Measurements from ENCODE around the gene BCAR3. TPM values are rescaled to one million over a fixed set of nuclear protein-coding genes. Genes with fewer than 3 reads are reported as not detected.

Gene BCAR3
- total and polyA plus RNA-seq, 2 of the 4 experiments (the other 2 are of a cell fraction), result 41.4 to 46.4 TPM

DNA sequence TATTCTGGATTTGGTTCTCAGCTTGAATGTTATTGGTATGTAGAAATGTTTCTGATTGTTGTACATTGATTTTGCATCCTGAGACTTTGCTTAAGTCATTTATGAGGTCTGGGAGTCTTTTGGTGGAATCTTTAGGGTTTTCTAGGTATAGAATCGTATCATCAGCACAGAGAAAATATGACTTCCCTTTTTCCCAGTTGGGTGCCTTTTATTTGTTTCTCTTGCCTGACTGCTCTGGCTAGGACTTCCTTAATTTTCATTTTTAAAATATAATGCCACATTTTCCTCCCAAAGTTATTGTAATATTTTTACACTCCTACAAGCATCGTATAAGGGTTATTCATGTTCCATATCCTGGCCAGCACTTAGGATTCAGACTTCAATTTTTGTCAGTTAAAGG lies 122.6 kb downstream of the BCAR3 start:
- Histone ChIP-seq H3K14ac (replicated peaks; ENCODE audit: low read depth, low read length) (no peak overlapping the region), H2AK9ac (replicated peaks; ENCODE audit: low read depth, low read length, poor library complexity) (no peak overlapping the region), H3K9ac (ENCODE audit: low read depth, low read length) (no peak overlapping the region), H2BK15ac (ENCODE audit: low read depth, low read length) (no peak overlapping the region), H2AK5ac (ENCODE audit: low read depth, low read length) (no peak overlapping the region), H3K56ac (ENCODE audit: extremely low read depth, insufficient read depth, low read length) (no peak overlapping the region), H3K4me3 (ENCODE audit: insufficient read depth, low read depth, low read length) (no peak overlapping the region), H2BK120ac (ENCODE audit: low read depth, low read length) (no peak overlapping the region), H3K23ac (ENCODE audit: low read depth, low read length) (no peak overlapping the region), H3K9me3 (ENCODE audit: control insufficient read depth, insufficient read depth, low read length) (no peaks in the 10 kb centered on the region), H4K20me1 (ENCODE audit: insufficient read depth, low read length) (no peaks in the 10 kb centered on the region; the same call in 1 of the 2 replicates), H3K27me3 (ENCODE audit: control insufficient read depth, insufficient read depth, low read length) (no peaks in the 10 kb centered on the region), H3K4me2 (ENCODE audit: low read depth, low read length) (no peak overlapping the region), H3K9me1 (ENCODE audit: insufficient read depth, low read length) (no peaks in the 10 kb centered on the region; the same call in none of the 2 replicates), H2BK20ac (ENCODE audit: low read depth, low read length) (no peak overlapping the region), H3K4me1 (ENCODE audit: control insufficient read depth, insufficient read depth, low read length) (no peaks in the 10 kb centered on the region), H3K79me1 (ENCODE audit: low read depth in 1 of 2, low read length in 2 of 2) (peaks cover 0 to 11% of the 10 kb centered on the region in 2 experiments; a peak in 2 of 4 replicates), H3K27ac (ENCODE audit: insufficient read depth, low read length) (no peak overlapping the region), H3K18ac (ENCODE audit: low read depth, low read length) (no peak overlapping the region), H4K91ac (ENCODE audit: insufficient read depth, low read depth, low read length) (no peak overlapping the region), H4K8ac (ENCODE audit: low read depth in 2 of 2, low read length in 2 of 2) (no peak overlapping the region), H3K4ac (ENCODE audit: low read depth, low read length) (no peak overlapping the region), H4K5ac (ENCODE audit: low read depth, low read length) (no peak overlapping the region), H2BK5ac (ENCODE audit: low read depth, low read length, poor library complexity, severe bottlenecking) (no peak overlapping the region), H2AFZ (replicated peaks; ENCODE audit: low read length, poor library complexity) (no peak overlapping the region), H3K36me3 (ENCODE audit: control insufficient read depth, insufficient read depth, low read length) (peaks cover 14% of the 10 kb centered on the region)
- BruUV-seq (replicated peaks), result no TSS peak
- ATAC-seq (ENCODE audit: low read depth), result no peak
- in situ Hi-C loops (cut with MboI; ENCODE audit: low sequenced_read_pairs), result loop anchor here (25.0 kb wide), 1 partner anchor 97 kb away; no protein-coding TSS in a partner anchor
- TF ChIP-seq, protein P1, sequence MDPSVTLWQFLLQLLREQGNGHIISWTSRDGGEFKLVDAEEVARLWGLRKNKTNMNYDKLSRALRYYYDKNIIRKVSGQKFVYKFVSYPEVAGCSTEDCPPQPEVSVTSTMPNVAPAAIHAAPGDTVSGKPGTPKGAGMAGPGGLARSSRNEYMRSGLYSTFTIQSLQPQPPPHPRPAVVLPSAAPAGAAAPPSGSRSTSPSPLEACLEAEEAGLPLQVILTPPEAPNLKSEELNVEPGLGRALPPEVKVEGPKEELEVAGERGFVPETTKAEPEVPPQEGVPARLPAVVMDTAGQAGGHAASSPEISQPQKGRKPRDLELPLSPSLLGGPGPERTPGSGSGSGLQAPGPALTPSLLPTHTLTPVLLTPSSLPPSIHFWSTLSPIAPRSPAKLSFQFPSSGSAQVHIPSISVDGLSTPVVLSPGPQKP (IDR thresholded peaks at IDR 0.05; ENCODE audit: borderline replicate concordance, low read depth, low read length), result no peak
- no peak for TF ChIP-seq MAFK (IDR thresholded peaks at IDR 0.05; ENCODE audit: low read depth, low read length)
- TF ChIP-seq, protein P2, sequence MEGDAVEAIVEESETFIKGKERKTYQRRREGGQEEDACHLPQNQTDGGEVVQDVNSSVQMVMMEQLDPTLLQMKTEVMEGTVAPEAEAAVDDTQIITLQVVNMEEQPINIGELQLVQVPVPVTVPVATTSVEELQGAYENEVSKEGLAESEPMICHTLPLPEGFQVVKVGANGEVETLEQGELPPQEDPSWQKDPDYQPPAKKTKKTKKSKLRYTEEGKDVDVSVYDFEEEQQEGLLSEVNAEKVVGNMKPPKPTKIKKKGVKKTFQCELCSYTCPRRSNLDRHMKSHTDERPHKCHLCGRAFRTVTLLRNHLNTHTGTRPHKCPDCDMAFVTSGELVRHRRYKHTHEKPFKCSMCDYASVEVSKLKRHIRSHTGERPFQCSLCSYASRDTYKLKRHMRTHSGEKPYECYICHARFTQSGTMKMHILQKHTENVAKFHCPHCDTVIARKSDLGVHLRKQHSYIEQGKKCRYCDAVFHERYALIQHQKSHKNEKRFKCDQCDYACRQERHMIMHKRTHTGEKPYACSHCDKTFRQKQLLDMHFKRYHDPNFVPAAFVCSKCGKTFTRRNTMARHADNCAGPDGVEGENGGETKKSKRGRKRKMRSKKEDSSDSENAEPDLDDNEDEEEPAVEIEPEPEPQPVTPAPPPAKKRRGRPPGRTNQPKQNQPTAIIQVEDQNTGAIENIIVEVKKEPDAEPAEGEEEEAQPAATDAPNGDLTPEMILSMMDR (conservative IDR thresholded peaks at IDR 0.05; ENCODE audit: low read depth, low read length), result no peak
- TF ChIP-seq RFX5 (IDR thresholded peaks at IDR 0.05; ENCODE audit: low read depth, low read length), result no peak
- no peak for TF ChIP-seq MXI1 (IDR thresholded peaks at IDR 0.05; ENCODE audit: borderline replicate concordance, low read depth, low read length)
- no peak for TF ChIP-seq CEBPB (IDR thresholded peaks at IDR 0.05; ENCODE audit: low read depth, low read length)
- TF ChIP-seq BHLHE40 (IDR thresholded peaks at IDR 0.05; ENCODE audit: low read depth, low read length), result no peak
- no peak for TF ChIP-seq CHD1 (IDR thresholded peaks at IDR 0.05; ENCODE audit: low read depth, low read length)
- TF ChIP-seq SMC3 (IDR thresholded peaks at IDR 0.05; ENCODE audit: low read depth, low read length), result no peak
- TF ChIP-seq RCOR1 (IDR thresholded peaks at IDR 0.05; ENCODE audit: insufficient replicate concordance, low read length), result no peak
- no peak for TF ChIP-seq USF2 (IDR thresholded peaks at IDR 0.05; ENCODE audit: low read depth, low read length)
- no peak for TF ChIP-seq FOS (IDR thresholded peaks at IDR 0.05; ENCODE audit: low read depth, low read length)
- TF ChIP-seq MAZ (IDR thresholded peaks at IDR 0.05; ENCODE audit: borderline replicate concordance, low read depth, low read length), result no peak
- no peak for TF ChIP-seq NFE2L2 (IDR thresholded peaks at IDR 0.05; ENCODE audit: low read depth, low read length)
- no peak for TF ChIP-seq RAD21 (IDR thresholded peaks at IDR 0.05; ENCODE audit: low read length)
- TF ChIP-seq POLR2A (IDR thresholded peaks at IDR 0.05; ENCODE audit: low read depth, low read length), result no peak
- DNase-seq, result no peak
- ChIA-PET CTCF (no interaction called here), POLR2A (ENCODE audit: unreplicated experiment) (no interaction called here)
- WGBS, 2 experiments (ENCODE audit: extremely low coverage in 2 of 2, insufficient read length in 1 of 2), result 100% methylated on average over 1 of the region's 2 CpGs; no CpG with 5 or more reads in 1 of the 2 experiments
- intact Hi-C loops (cut with micrococcal nuclease), result no loop called here
- dilution Hi-C loops (cut with HindIII; ENCODE audit: low sequenced_read_pairs, unreplicated experiment), result no loop called here

Measured in IMR-90 (cell line).